Stromal cell of bone marrow (primary cell): ENCODE results near the gene SLAMF6.
"Not testable (repeated sequence)": the region's sequence is repeated elsewhere in the genome, so short reads cannot be mapped to it uniquely, and the experiment has no call there.

Source experiments
- DNase-seq: peaks from one replicate; pipeline ENCODE4 v3.0.0-alpha.2; 2012; ENCODE audit warnings: low read depth

Gene SLAMF6

DNA sequence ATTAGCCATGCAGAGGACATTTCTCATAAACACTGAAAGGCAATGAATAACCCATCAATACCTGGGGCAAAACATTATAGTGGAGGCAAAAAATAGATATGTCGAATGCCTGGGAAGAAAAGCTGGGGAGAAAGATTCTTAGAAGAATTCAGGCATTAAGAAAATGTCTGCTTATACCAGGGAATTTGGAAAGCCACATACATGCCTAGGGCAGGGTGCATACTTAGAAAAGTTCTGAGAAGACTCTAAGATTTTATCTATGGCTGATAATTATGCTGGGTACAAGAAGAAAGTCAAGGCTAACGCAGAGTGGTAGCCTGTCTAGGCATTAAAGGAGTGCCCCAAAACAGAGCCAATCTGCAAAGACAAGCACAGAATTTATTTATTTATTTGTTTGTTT, 18.4 kb downstream of the SLAMF6 start:
- DNase-seq = no peak

DNA sequence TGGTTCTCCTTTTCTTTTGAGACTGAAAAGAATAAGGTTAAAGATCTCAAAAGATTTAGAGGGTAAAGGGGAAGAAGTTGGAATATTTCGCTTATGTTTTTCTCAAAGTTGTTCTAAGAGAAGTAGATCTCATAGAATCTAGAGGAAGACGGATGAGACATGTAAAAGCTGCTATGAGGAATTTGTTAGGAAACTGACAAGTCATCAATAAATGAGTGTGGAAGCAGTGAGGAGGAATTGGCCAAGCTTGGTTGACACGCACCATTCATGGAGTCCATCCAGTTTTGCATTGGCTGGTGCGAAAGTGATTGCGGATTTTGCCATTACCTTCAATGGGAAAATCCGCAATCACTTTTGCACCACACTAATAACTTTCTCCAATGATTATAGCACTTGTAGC, 20.0 kb downstream of the SLAMF6 start:
- no peak for DNase-seq

DNA sequence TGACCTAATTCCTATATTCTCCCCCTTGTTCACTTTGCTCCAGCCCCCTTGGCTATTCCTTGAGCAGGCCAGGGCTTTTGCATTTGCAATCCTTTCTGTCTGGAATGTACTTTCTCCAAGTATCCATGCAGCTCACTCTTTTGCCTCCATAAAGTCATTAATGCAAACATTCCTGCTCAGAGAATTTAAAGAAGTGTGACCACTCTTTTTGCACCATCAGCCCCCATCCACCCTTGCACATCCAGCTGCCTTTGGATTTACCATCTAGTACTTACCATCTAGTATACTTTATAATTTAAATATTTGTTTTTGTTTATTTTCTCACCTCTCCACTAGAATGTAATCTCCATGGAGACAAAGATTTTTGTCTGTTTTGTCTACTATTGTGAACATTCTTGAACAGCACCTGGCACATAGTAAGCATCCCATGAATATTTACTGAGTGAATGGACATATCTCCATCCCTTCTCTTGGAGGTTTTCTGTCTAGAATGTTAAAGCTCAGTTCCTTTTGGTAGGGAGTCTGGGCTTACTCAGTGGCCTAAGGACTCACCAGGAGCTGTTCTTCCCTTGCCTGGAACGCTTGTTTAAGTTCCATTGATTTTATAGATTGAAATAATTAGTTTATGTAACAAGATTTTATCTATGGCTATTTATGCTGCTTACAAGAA, 22.6 kb downstream of the SLAMF6 start:
- no peak for DNase-seq

DNA sequence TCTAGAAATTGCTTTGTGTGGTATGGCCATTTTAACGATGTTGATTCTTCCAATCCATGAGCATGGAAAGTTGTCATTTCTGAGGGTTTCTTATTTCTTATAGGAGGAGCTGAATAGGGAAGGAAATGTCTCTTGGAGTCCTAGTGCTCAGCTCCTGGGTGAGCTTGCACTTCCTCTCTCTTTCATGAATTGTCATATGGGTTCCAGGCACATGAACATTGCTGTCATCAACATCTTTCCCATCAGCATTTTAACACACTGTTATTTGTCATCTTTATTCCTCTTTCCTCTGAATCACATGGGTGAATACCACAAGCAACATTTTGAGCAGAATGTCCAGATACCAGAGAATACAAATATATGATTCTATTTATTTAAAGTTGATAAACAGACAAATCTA, 23.4 kb downstream of the SLAMF6 start:
- DNase-seq = no peak

DNA sequence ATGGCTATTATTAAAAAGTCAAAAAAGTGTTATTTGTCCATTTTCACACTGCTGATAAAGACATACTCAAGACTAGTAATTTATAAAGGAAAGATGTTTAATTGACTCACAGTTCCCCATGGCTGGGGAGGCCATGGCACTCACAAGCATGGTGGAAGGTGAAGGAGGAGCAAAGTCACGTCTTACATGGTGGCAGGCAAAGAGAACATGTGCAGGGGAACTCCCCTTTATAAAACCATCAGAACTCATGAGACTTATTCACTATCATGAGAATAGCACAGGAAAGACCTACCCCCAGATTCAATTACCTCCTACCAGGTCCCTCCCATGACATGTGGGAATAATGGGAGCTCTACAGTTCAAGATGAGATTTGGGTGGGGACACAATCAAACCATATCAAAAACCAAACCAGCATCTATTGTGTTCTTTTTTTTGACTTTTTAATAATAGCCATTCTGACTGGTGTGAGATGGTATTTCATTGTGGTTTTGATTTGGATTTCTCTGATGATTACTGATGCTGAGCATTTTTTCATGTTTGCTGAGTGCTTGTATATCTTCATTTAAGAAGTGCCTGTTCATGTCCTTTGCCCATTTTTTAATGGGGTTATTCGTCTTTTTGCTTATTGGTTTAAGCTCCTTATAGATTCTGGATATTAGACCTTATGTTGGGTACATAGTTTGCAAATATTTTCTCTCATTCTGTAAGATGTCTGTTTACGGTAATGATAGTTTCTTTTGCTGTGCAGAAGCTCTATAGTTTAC, 24.6 kb downstream of the SLAMF6 start:
- not testable (repeated sequence) for DNase-seq

DNA sequence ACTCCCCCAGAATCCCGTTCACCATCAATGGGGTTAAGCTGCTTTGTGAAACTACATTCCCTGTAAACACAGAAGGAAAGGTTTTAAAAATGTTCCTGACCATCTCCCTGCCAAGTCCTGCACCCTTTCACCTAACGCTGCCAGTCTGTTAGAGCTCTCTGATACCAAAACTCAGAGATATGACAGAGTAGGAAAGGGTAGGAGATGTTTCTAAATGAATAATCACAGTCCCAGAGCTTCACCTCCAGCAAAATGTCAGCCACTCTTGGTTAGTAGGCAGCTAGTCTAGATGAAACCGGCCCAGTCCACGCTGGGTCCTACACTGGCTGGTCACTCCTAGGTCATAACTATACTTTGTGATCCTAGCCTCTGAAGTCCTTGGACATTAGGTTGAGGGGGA, 26.7 kb downstream of the SLAMF6 start:
- DNase-seq = no peak

DNA sequence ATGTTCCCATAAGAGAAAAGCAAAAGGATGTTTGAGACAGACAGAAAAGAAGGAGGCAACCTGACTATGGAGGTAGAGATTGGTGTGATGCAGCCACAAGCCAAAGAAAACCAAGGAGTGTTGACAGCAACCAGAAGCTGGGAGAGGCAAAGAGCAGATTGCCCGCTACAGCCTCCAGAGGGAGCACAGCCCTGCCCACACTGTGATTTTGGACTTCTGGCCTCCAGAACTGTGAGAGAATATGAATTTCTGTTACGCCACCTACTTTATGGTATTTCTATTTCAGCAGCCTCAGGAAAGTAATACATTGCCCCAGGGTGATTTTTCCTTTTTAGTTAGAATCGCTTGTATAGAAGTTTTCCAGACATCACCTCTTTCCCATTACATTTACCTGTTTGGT, 28.4 kb downstream of the SLAMF6 start:
- DNase-seq = no peak

DNA sequence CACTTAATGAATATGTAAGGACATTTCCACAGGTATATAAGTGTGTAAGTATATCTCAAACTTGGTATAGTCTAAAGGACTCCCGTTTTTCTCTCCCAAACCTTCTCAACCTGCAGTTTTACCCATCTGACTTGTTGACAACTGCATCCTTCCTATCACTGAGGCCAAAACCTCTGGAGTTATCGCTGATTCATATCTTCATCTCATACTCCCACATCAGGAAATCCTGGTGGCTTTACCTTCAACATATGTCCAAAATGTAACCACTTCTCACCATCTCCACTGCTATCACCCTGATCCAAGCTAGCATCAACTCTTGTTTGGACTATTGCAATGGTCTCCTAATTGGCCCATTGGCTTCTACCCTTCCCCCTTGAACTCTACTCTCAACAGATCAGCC, 30.4 kb downstream of the SLAMF6 start:
- no peak for DNase-seq

DNA sequence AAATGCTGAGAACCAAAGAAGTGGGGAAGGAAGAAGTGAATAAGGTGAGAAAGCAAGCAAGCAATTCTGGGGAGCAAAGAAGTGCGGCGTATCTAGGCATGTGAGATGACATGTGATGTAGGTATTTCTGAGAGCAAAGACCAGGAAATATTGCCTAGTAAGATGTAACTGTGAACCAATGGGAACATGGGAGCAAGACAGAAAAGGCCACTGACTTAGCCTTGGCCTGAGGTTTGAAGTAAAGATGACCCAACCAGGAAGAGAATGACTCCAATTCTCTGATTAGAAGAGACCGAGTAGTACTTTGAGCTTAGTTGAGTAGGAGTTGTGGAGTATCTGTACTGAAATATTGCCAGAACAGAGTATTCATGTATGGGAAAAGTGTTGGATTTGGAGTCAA, 31.1 kb downstream of the SLAMF6 start:
- DNase-seq = no peak

DNA sequence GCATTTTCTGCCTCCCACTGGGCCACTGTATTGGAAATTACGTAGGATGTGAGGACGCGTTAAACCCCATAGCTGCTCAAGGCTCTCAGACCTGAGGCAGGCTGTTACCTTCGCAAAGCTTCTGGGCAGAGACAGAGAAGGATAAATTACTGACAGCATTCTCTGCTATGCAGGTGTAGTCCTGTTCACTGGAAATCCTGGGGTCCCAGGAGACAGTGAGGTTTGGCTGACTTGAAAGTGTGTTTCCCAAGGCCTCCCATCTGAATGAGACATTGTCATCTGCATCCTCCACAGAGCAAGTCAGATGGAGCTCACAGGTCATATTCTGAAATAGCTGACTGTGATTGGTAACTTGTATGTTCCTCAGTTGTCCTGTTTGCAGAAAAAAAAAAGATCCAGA, 32.0 kb downstream of the SLAMF6 start:
- no peak for DNase-seq

DNA sequence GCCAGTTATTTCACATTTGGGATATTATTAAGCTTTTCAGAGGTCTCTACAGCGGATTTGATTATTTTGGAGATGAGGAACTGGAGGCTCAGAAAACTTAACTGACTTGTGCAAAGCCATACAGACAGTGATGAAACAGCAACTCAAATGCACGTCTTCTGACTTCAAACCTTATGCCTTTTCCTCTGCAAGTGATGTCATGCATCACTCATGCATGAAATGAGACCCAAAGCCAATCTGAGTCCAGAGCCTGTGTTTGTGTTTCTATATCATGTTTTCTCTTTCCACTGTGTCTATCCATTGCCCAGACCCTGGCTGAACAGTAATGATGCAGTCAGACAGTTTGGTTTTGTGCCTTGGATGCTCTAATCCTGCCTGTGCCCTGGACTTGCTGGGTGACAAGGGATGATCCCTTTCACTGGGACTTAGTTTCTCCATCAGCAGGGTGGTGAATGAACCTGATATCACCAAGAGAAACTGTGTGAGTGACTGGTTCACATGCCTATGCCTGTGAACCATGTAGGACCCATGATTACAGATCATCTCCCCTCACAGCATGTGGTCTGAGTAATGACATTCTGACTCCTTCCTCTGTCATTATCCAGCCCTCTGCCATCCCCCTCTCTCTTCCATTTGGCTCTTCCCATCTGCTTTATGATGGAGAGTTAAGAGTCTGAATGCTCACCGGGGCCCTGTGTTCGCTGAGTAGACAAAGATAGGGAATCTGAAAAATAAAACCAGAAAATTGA, 33.4 kb downstream of the SLAMF6 start:
- DNase-seq = no peak

DNA sequence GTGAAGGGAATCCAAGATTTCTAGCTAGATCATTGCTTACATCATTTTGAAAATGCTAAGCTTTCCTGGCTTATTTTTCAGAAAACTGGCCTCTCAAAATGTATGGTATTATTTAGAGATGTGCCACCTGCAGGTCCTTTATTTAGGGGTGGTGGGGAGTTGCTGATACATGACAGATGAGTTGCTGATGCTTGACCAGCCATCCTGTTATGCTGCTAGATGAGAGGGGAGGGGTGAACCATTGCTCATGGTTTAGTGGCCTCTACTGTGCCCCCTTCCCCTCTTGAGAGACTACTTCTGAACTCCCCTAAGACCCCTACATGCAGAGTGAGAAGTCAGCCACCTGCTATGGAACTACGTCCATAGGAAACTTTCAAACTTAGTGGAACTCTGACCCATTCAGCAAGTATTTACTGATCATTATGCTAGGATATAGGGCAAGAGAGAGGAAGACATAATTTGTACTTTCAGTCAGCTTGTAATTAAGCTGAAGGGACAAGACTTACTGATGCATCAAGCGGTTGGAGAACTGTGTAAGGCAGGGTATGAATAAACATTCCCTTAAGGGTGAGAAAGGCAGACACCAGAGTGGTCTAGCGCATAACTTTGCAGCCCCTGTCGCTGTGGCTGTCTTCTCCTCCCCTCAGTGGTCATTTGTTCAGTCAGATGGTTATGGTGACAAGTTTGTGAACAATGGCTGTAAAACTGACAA, 34.6 kb downstream of the SLAMF6 start:
- DNase-seq = no peak

DNA sequence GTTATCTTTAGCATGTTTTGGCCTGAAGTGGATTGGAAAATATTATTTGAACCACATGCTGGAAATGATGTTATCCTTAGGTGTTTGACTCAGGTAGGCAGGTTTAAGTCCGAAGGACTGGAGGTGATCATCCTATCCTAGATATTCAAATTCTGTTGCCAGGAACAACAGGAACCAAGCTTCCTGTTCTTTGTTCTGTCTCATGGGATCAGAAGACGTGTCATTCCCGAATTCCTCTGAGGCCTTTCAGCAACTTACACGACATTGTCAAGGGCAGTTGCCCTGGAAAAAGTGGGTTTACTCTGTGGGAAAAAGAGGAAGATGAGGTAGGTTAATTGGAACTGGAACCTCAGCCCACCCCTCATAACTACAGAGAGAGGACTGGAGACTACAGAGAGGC, 36.6 kb downstream of the SLAMF6 start:
- no peak for DNase-seq

DNA sequence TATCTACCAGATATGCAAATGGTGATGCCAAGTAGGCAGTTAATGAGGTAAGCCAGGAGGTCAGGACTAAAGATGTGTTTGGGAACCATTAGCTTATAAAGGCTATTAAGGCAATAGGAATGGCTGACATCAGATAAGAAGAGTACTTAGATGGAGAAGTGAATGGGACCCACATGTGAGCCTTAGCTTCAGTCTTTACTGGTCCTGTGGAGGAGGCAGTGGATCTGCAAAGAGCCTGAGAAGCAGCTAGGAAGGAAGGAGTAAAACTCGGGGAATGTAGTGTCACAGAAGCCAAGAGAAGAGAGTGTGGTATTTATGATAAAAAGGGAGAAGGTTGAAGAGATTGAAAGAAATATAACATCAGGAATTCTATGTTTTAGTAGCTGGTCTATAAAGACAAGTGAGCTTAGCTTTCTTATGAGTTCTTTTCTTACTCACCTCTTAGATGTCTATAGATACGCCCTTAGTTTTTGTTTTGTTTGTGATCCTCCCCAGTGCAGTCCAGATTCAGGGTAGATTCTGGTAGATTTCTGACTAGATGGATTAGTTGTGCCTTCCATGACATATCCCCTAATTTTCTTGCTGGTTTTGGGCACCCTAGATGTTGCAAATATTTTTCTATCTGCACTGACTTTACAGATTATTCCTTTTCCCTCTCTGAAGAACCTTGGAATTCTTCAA, 39.4 kb downstream of the SLAMF6 start:
- DNase-seq = no peak

DNA sequence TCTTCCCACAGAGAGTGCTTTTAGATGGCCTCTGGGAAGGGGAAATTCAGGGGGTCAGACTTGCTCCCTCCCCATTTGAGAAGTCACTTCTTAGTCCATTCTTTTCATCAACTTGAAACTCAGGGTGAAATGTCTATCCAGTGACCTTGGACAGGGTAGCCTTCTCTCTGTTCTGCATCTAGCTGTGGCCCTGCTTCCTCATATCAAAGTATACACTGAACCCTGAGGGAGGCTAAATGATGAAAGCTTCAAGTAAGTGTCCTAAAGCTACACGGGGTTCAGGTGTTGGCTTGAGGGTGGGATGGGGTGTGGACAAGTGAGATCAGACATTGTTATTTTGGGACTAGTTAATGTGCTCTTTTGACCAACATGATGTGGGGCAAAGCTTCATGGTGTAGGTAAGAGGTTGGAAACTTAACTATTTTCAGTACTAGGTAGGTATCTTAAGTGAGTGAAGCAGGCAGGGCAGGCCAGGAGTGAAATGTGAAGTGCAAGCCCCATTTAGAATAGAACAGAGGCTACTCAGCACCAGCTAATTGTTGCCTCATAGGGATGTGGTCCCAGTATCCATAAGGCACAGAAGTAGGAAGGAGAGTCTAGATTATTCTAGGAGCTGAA, 41.0 kb downstream of the SLAMF6 start:
- DNase-seq = no peak

DNA sequence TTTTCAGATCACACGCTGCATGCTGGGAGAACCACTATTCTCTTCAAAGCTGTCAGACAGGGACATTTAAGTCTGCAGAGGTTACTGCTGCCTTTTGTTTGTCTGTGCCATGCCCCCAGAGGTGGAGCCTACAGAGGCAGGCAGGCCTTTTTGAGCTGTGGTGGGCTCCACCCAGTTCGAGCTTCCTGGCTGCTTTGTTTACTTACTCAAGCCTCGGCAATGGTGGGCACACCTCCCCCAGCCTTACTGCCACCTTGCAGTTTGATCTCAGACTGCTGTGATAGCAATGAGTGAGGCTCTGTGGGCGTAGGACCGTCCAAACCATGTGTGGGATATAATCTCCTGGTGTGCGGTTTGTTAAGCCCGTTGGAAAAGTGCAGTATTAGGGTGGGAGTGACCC, 42.3 kb downstream of the SLAMF6 start:
- DNase-seq = not testable (repeated sequence)

DNA sequence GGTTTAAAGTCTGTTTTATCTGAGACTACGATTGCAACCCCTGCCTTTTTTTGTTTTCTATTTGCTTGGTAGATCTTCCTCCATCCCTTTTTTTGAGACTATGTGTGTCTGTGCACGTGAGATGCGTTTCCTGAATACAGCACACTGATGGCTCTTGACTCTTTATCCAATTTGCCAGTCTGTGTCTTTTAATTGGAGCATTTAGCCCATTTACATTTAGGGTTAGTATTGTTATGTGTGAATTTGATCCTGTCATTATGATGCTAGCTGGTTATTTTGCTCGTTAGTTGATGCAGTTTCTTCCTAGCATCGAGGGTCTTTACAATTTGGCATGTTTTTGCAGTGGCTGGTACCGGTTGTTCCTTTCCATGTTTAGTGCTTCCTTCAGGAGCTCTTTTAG, 44.0 kb downstream of the SLAMF6 start:
- not testable (repeated sequence) for DNase-seq

DNA sequence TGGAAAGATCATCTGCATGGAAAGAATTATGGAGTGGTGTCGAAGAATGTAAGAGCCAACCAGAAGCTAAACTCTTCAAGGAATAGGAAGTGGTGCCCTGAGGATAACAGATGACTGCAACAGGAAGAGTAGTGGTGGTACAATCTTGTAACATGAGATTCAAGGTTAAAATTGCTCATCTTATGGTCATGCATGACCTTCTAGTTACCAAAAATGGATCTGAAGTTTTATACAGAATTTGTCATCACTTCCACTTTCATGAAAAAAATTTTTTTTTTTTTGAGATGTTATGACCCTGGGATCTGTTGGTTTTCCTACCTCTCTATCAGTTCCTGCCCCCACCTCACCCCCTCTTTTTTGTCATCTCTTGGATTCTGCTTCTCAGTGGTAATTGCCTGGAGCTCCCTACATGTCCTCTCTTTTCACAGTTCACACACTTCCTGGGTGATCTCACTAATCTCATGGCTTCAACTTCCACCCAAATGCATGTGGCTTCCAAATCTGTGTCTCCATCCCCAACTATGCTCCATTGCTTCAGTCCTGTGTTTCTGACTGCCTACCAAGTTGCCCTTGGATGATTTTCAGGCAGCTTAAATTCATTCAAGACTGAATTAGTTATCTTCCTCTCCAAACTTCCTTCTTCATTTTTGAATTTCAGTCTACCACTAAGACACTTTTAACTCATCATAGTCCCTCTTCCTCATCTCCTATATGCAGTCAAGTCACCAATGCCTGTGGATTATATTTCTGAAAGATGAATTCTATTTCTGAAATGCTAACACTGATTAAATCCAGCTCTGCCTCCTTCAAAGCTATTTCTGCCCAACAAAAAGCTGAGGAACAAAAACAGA, 48.4 kb downstream of the SLAMF6 start:
- DNase-seq = no peak

DNA sequence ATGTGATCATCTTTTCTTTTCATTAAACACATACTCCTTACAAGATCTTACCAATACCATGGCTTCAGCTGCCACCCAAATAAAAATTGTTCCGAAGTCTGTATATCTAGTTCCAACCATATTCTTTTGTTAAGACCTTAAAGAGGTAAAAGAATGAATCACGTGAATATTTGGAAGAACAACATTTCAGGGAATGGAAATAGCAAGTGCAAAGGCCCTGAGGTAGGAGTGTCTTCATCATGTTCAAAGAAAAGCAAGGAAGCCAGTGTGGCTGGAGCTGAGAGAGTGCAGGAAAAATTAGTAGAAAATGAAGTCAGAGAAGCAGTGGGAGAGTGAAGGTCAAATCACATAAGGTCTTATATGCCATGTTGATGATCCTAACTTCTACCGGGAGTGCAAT, 50.9 kb downstream of the SLAMF6 start:
- DNase-seq = no peak

DNA sequence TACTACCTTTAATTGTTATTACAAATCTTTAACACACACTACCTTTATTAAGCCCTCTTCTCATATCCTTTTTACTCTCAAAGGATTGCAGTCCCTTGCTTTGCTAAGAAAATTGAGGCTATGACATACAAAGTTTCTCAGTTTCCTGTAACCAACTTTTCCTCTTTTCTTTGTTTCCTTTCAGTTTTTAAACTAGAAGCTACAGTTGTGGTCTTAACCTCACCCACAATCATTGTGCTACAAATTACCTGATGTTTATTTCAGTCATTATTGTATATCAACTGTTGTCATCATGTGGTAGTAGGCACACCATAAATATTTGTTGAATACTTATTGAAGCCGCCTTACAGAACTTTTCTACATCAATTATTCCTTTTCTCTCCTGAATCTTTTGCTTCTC, 51.8 kb downstream of the SLAMF6 start:
- DNase-seq = no peak

DNA sequence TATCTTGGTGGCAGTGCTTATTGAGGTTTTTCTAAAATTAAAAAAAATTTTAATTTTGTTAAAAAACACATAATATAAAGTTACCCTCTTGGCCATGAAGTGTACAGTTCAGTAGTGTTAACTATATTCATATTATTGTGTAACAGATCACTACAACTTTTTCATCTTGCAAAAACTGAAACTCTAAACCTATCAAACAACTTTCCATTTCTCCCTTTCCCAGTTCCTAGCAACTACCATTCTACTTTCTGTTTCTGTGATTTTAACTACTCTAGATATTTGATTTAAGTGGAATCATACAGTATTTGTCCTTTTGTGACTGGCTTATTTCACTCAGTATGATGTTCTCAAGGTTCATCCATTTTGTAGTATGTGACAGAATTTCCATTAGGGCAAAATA, 55.5 kb downstream of the SLAMF6 start:
- no peak for DNase-seq
